H1 (cell line): ENCODE measurements around the gene C7orf25. TPM values are rescaled to one million over a fixed set of nuclear protein-coding genes. Genes with fewer than 3 reads are reported as not detected.

Source experiments
- CREB1 ChIP-seq: IDR thresholded peaks from 2 replicates; pipeline ENCODE4 v1.6.1; 2012; ENCODE audit warnings: inconsistent platforms
- RAD21 ChIP-seq, 2 experiments: IDR thresholded peaks in 1 of 2; conservative IDR thresholded peaks in 1 of 2; 2 replicates each; pipeline ENCODE4 v1.6.1; 2011; ENCODE audit warnings: low read depth in 2 of 2, low read length in 2 of 2, improper control_type of control experiment in 1 of 2, inconsistent platforms in 1 of 2, mild to moderate bottlenecking in 1 of 2, moderate library complexity in 1 of 2
- SIN3A ChIP-seq, 2 experiments: IDR thresholded peaks in 1 of 2; conservative IDR thresholded peaks in 1 of 2; 2 replicates each; pipeline ENCODE4 v1.6.1; 2011 to 2012; ENCODE audit warnings: low read length in 2 of 2, improper control_type of control experiment in 1 of 2, low read depth in 1 of 2, mild to moderate bottlenecking in 1 of 2
- SP2 ChIP-seq: IDR thresholded peaks from 2 replicates; pipeline ENCODE4 v1.6.1; 2012; ENCODE audit warnings: mild to moderate bottlenecking, low read length, inconsistent platforms
- TBP ChIP-seq: IDR thresholded peaks from 2 replicates; pipeline ENCODE4 v1.6.1; 2011; ENCODE audit warnings: low read depth, low read length, improper control_type of control experiment
- YY1 ChIP-seq: IDR thresholded peaks from 2 replicates; pipeline ENCODE4 v1.6.1; 2011; ENCODE audit warnings: low read depth, mild to moderate bottlenecking, low read length
- polyA plus RNA-seq, 7 experiments: library from polyadenylated mRNA; depleted of rRNA in 3 of 7; stranded (reverse) in 5 of 7; unstranded in 2 of 7; fragments of >200 nt in 5 of 7; fragments of 200-250 nt in 2 of 7; gene quantifications; 1 replicate in 5 of 7; 2 replicates in 1 of 7; 4 replicates in 1 of 7; pipeline versions ENCODE4 v1.2.1 to v1.2.3, GENCODE V29; 2011 to 2013; ENCODE audit warnings: missing spikeins in 2 of 7, mixed read lengths in 2 of 7
- total RNA-seq: library from RNA; stranded (reverse); fragmentation: NEBNext Ultra II Directional; extraction: Animal tissue kit (Norgen Biotek cat#: 25700); gene quantifications from 2 replicates; pipeline ENCODE4 v1.2.1, GENCODE V29; 2021

The C7orf25 gene
- total and polyA plus RNA-seq, 2 of the 8 experiments (the other 6 are each of a cell fraction or from before 2014, with no cell fraction given): 0.70 to 4.5 TPM

DNA sequence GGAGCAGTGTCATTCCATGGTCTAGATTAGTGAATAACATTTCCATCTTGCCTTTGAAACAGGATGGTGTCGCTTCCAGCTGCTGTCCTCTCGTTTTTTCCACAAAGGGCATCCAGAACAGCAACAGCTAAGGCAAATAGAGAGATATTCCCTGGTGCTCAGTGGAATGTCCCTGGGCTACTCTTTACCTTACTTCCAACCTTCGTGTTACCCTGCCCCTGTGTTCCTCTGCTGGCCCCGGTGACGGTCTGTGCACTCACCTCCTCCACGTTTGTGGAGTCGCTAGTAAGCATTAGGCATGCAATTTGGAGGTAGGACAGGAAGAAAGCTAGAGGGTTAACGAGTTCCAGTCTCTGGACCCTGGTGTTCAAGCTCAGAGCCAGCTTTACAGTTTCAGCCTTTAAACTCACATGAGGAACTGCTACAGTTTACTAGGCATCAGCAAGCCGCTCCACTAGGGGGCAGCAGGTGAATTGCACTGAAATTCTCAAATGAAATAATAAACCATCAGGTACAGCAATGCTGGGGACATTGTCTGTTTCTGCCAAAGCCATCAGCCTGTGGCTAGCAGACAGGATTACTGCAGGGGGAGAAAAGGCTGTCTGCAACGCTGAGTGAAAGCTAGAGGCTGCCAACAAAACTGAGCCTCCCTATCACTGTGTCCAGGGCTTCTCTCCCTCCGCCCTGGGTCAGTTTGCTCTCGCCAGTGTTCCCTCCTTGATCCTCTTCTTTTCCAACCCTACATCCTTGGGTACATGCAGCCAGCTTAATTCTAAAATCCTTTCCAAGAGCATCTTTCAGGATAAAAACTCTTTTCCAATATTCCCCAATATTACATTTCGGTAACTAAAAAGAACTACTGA, 29.3 kb upstream of the C7orf25 start (continued):
- TF ChIP-seq TBP (no peak), CREB1 (0 out of 2 replicates have a peak, but pooled peaks have one; percentile 25), SP2 (no peak), SIN3A (conservative IDR thresholded peaks at IDR 0.05 in 1 of 2, IDR thresholded peaks at IDR 0.05 in 1 of 2; ENCODE audit: low read depth in 1 of 2, low read length in 2 of 2) (no peak), YY1 (no peak), RAD21 (IDR thresholded peaks at IDR 0.05 in 1 of 2, conservative IDR thresholded peaks at IDR 0.05 in 1 of 2; ENCODE audit: low read depth in 2 of 2, low read length in 2 of 2) (peak; percentile 96)
- TF ChIP-seq, all 59 proteins: peak for 4
